Astrocyte (in vitro differentiated cells and primary cell): ENCODE data around the gene NCDN. TPM values are rescaled to one million over a fixed set of nuclear protein-coding genes. Genes with fewer than 3 reads are reported as not detected.

Experiments
- DNase-seq: peaks from one replicate; pipeline ENCODE4 v3.0.0-alpha.2; 2010; ENCODE audit warnings: low read depth
- FAIRE-seq: peaks from 2 replicates; lab custom pipeline; 2011; peaks lifted over from hg19 to GRCh38; lab: Jason Lieb, UNC
- H2AFZ ChIP-seq: 2 replicates; pipeline ENCODE4 v1.6.0; 2012; ENCODE audit warnings: low read depth, low read length, inconsistent platforms
- H3K27ac ChIP-seq: 2 replicates; pipeline ENCODE4 v1.5.1; 2011; ENCODE audit warnings: low read depth, low read length, inconsistent platforms
- H3K27me3 ChIP-seq: 2 replicates; pipeline ENCODE4 v1.6.0; 2011; ENCODE audit warnings: low read length, inconsistent platforms; ENCODE audit not compliant: insufficient read depth
- H3K36me3 ChIP-seq: 2 replicates; pipeline ENCODE4 v1.5.1; 2011; ENCODE audit warnings: low read length, inconsistent platforms; ENCODE audit not compliant: insufficient read depth
- H3K4me1 ChIP-seq: 2 replicates; pipeline ENCODE4 v1.5.1; 2011; ENCODE audit warnings: low read length, inconsistent platforms; ENCODE audit not compliant: insufficient read depth
- H3K4me2 ChIP-seq: 2 replicates; pipeline ENCODE4 v1.6.0; 2012; ENCODE audit warnings: low read length, inconsistent platforms
- H3K4me3 ChIP-seq: 2 replicates; pipeline ENCODE4 v1.5.1; 2011; ENCODE audit warnings: low read depth, mild to moderate bottlenecking, low read length, inconsistent platforms; ENCODE audit not compliant: insufficient read depth
- H3K79me2 ChIP-seq: 2 replicates; pipeline ENCODE4 v1.6.0; 2012; ENCODE audit warnings: mild to moderate bottlenecking, low read length, inconsistent platforms; ENCODE audit not compliant: insufficient read depth
- H3K9ac ChIP-seq: 2 replicates; pipeline ENCODE4 v1.6.0; 2012; ENCODE audit warnings: mild to moderate bottlenecking, low read length, inconsistent platforms
- H3K9me3 ChIP-seq: 2 replicates; pipeline ENCODE4 v1.5.1; 2012; ENCODE audit warnings: low read depth, mild to moderate bottlenecking, low read length, inconsistent platforms; ENCODE audit not compliant: insufficient read depth
- H4K20me1 ChIP-seq: 2 replicates; pipeline ENCODE4 v1.6.0; 2012; ENCODE audit warnings: low read length, inconsistent platforms; ENCODE audit not compliant: insufficient read depth
- H3K27ac Mint-ChIP-seq: one replicate; pipeline ENCODE4 v1.8.0; 2021; ENCODE audit warnings: mild to moderate bottlenecking, mixed read lengths; ENCODE audit not compliant: unreplicated experiment
- H3K27me3 Mint-ChIP-seq: one replicate; pipeline ENCODE4 v1.8.0; 2021; ENCODE audit warnings: low read depth, mixed read lengths; ENCODE audit not compliant: unreplicated experiment
- H3K36me3 Mint-ChIP-seq: one replicate; pipeline ENCODE4 v1.8.0; 2021; ENCODE audit warnings: low read depth, mixed read lengths; ENCODE audit not compliant: unreplicated experiment
- H3K4me1 Mint-ChIP-seq: one replicate; pipeline ENCODE4 v1.8.0; 2021; ENCODE audit warnings: low read depth, mixed read lengths; ENCODE audit not compliant: unreplicated experiment
- H3K4me3 Mint-ChIP-seq: one replicate; pipeline ENCODE4 v1.8.0; 2021; ENCODE audit warnings: mild to moderate bottlenecking, moderate library complexity, mixed read lengths; ENCODE audit not compliant: unreplicated experiment
- H3K9me3 Mint-ChIP-seq: one replicate; pipeline ENCODE4 v1.8.0; 2021; ENCODE audit warnings: mild to moderate bottlenecking, mixed read lengths; ENCODE audit not compliant: unreplicated experiment
- EZH2 ChIP-seq: IDR thresholded peaks from 2 replicates; pipeline ENCODE4 v1.6.1; 2012; ENCODE audit warnings: mild to moderate bottlenecking, low read length, inconsistent platforms; ENCODE audit not compliant: insufficient read depth
- total RNA-seq: library from RNA; stranded (reverse); gene quantifications from 2 replicates; pipeline ENCODE4 v1.2.1, GENCODE V29; 2021
- TF ChIP-seq, protein P1 (sequence below): IDR thresholded peaks from 2 replicates; pipeline ENCODE4 v1.5.1; 2011; ENCODE audit warnings: low read depth, mild to moderate bottlenecking, inconsistent platforms, low read length, moderate library complexity; ENCODE audit not compliant: insufficient read depth

The NCDN gene
- total RNA-seq, 1 donor from 2014 or later, result 42.1 TPM

DNA sequence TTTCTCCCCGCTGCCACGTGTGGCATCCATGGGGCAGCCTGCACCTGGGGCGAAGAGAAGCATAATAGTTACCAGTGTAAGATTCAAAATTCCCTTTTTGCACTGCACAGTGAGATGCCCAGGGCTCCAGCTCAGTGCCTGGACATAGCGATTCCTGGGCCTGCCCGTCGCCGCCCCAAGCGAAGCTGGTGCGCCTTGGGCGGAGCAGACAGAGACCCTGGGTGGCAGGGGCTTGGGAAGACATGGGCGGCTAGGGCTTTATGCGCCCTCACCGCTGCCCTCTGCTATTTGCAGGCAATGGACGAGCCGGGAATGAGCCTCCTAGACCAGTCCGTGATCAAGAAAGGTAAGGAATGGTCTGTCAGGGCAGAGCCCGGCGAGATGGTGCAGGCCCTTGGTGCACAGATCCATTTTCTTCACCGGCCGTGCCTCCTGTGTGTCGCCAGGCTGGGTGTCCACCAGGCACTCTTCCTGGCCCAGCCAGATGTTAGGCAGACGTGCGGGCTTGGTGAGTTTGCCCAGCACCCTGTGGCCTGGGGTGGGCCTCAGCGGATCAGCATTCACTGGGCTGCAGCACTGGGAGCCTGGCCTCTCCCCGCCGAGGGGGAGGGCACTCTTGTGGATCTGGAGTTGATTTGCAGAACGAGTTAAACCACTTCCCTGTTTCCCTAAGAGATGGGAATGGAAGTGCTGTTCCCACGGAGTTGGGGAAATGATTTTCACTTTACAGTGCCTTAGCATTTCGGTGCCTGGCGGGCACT lies 17.2 kb downstream of the NCDN start:
- peaks cover 20% of the 10 kb centered on the region for H3K4me1 Mint-ChIP-seq
- H3K36me3 ChIP-seq, result no peaks in the 10 kb centered on the region
- H3K9me3 Mint-ChIP-seq, result peaks cover 6% of the 10 kb centered on the region
- peak overlapping the region; percentile 22 for H3K4me3 Mint-ChIP-seq
- H3K27ac ChIP-seq, result no peak overlapping the region
- no peaks in the 10 kb centered on the region for H3K79me2 ChIP-seq
- FAIRE-seq (no peak), DNase-seq (no peak)
- H4K20me1 ChIP-seq, result peaks cover 18% of the 10 kb centered on the region
- peaks cover 71% of the 10 kb centered on the region for H3K27me3 ChIP-seq
- no peak overlapping the region for H2AFZ ChIP-seq
- peaks cover 61% of the 10 kb centered on the region for H3K27me3 Mint-ChIP-seq
- no peak overlapping the region for H3K27ac Mint-ChIP-seq
- H3K4me1 ChIP-seq, result peaks cover 13% of the 10 kb centered on the region
- peak; percentile 28 for TF ChIP-seq EZH2
- TF ChIP-seq, protein P1, sequence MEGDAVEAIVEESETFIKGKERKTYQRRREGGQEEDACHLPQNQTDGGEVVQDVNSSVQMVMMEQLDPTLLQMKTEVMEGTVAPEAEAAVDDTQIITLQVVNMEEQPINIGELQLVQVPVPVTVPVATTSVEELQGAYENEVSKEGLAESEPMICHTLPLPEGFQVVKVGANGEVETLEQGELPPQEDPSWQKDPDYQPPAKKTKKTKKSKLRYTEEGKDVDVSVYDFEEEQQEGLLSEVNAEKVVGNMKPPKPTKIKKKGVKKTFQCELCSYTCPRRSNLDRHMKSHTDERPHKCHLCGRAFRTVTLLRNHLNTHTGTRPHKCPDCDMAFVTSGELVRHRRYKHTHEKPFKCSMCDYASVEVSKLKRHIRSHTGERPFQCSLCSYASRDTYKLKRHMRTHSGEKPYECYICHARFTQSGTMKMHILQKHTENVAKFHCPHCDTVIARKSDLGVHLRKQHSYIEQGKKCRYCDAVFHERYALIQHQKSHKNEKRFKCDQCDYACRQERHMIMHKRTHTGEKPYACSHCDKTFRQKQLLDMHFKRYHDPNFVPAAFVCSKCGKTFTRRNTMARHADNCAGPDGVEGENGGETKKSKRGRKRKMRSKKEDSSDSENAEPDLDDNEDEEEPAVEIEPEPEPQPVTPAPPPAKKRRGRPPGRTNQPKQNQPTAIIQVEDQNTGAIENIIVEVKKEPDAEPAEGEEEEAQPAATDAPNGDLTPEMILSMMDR, result no peak
- H3K9ac ChIP-seq, result no peak overlapping the region
- peaks cover 4% of the 10 kb centered on the region for H3K36me3 Mint-ChIP-seq
- H3K4me3 ChIP-seq, result no peak overlapping the region
- no peaks in the 10 kb centered on the region for H3K9me3 ChIP-seq
- no peak overlapping the region for H3K4me2 ChIP-seq

DNA sequence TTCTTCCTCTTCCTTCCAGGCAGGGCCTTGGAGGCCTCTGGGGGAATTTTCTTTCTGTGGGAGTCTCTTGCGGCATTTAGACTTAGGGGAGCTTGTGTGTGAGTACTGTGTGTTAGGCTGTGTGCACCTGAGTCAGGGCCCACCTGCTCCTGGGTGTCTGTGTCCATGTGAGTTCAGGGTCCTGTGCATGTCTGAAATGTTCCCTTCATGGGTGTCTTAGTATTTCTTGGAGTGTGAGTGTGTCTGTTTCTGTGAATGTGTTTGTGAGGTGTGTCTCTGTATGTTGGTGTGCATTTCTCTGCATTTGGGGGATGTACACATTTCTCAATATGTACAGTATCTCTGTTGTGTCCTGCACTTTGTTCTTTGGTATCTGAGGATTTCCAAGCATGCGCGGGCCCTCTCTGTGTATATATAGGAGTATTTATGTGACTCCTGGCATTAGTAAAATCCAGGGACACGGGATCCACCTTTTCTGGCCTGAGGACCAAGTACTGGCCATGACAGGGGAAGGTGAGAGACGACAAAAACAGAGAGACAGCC lies 17.9 kb downstream of the NCDN start:
- no peak overlapping the region for H3K4me2 ChIP-seq
- peaks cover 4% of the 10 kb centered on the region for H3K36me3 Mint-ChIP-seq
- no peak overlapping the region for H2AFZ ChIP-seq
- H3K79me2 ChIP-seq, result no peaks in the 10 kb centered on the region
- H3K27me3 Mint-ChIP-seq, result peaks cover 57% of the 10 kb centered on the region
- DNase-seq, result no peak
- no peaks in the 10 kb centered on the region for H3K9me3 ChIP-seq
- H3K27me3 ChIP-seq, result peaks cover 71% of the 10 kb centered on the region
- H3K9me3 Mint-ChIP-seq, result peaks cover 6% of the 10 kb centered on the region
- H3K36me3 ChIP-seq, result no peaks in the 10 kb centered on the region
- H3K9ac ChIP-seq, result no peak overlapping the region
- peak overlapping the region; percentile 22 for H3K4me3 Mint-ChIP-seq
- TF ChIP-seq EZH2, result no peak
- TF ChIP-seq, protein P1, result no peak
- peaks cover 13% of the 10 kb centered on the region for H3K4me1 ChIP-seq
- FAIRE-seq, result no peak
- H3K27ac Mint-ChIP-seq, result no peak overlapping the region
- H3K27ac ChIP-seq, result no peak overlapping the region
- H4K20me1 ChIP-seq, result peaks cover 14% of the 10 kb centered on the region
- peaks cover 18% of the 10 kb centered on the region for H3K4me1 Mint-ChIP-seq
- H3K4me3 ChIP-seq, result no peak overlapping the region
